KMS-11 (cell line): ENCODE data around the gene MICAL3.

Experiments
- H2AFZ ChIP-seq: fragments of 200-600 bp; sonication (generic); 2 replicates; pipeline ENCODE4 v1.6.1; 2016; ENCODE audit warnings: antibody characterized with exemption, mixed run types, low read depth
- H3K27ac ChIP-seq: fragments of 200-600 bp; sonication (generic); 2 replicates; pipeline ENCODE4 v1.6.1; 2016; ENCODE audit warnings: mild to moderate bottlenecking, mixed run types
- H3K27me3 ChIP-seq: fragments of 200-600 bp; sonication (generic); 2 replicates; pipeline ENCODE4 v1.6.1; 2017; ENCODE audit warnings: mild to moderate bottlenecking, low read depth, mixed run types, moderate library complexity; ENCODE audit not compliant: insufficient read depth
- H3K36me3 ChIP-seq: fragments of 200-600 bp; sonication (generic); 2 replicates; pipeline ENCODE4 v1.6.1; 2017; ENCODE audit warnings: mild to moderate bottlenecking, mixed run types; ENCODE audit not compliant: insufficient read depth
- H3K4me1 ChIP-seq: fragments of 200-600 bp; sonication (generic); 2 replicates; pipeline ENCODE4 v1.6.1; 2016; ENCODE audit warnings: mild to moderate bottlenecking, low read depth, mixed run types; ENCODE audit not compliant: poor library complexity, severe bottlenecking
- H3K4me2 ChIP-seq: fragments of 200-600 bp; sonication (generic); 2 replicates; pipeline ENCODE4 v1.7.0; 2016; ENCODE audit warnings: mild to moderate bottlenecking, mixed run types
- H3K4me3 ChIP-seq: fragments of 200-600 bp; sonication (generic); IDR thresholded peaks from 2 replicates; pipeline ENCODE4 v1.6.1; 2017; ENCODE audit warnings: low read depth, low read length, mixed read lengths; ENCODE audit not compliant: insufficient read depth
- H3K79me2 ChIP-seq: fragments of 200-600 bp; sonication (generic); 2 replicates; pipeline ENCODE4 v1.6.1; 2016; ENCODE audit warnings: low read depth, mixed run types; ENCODE audit not compliant: insufficient read depth
- H3K9ac ChIP-seq: fragments of 200-600 bp; sonication (generic); 2 replicates; pipeline ENCODE4 v1.6.1; 2016; ENCODE audit warnings: mild to moderate bottlenecking, mixed run types
- H4K20me1 ChIP-seq: fragments of 200-600 bp; sonication (generic); 2 replicates; pipeline ENCODE4 v1.6.1; 2016; ENCODE audit warnings: mild to moderate bottlenecking, mixed run types; ENCODE audit not compliant: insufficient read depth
- CTCF ChIP-seq: fragments of 200-600 bp; sonication (generic); conservative IDR thresholded peaks from 2 replicates; pipeline ENCODE4 v1.6.1; 2017; ENCODE audit warnings: low read depth, mild to moderate bottlenecking, antibody characterized with exemption, low read length, moderate library complexity, mixed read lengths

Gene MICAL3

GRCh38 chr22:17931400-17931825 lies 92.9 kb downstream of the MICAL3 start:
- Histone ChIP-seq H3K4me2 (no peak overlapping the region), H3K4me3 (no peak overlapping the region), H3K27me3 (no peaks in the 10 kb centered on the region), H3K9ac (no peak overlapping the region), H2AFZ (no peak overlapping the region), H3K4me1 (peaks cover 25% of the 10 kb centered on the region), H3K36me3 (no peaks in the 10 kb centered on the region), H3K79me2 (peaks cover 67% of the 10 kb centered on the region), H4K20me1 (0 out of 2 replicates have a peak, but pooled peaks cover 3% of the 10 kb centered on the region), H3K27ac (no peak overlapping the region)
- TF ChIP-seq CTCF = no peak

GRCh38 chr22:17930455-17931313 lies 93.7 kb downstream of the MICAL3 start:
- no peaks in the 10 kb centered on the region for H3K36me3 ChIP-seq
- peaks cover 25% of the 10 kb centered on the region for H3K4me1 ChIP-seq
- H3K27me3 ChIP-seq = no peaks in the 10 kb centered on the region
- TF ChIP-seq CTCF = no peak
- H2AFZ ChIP-seq = no peak overlapping the region
- H3K9ac ChIP-seq = no peak overlapping the region
- no peak overlapping the region for H3K27ac ChIP-seq
- H3K79me2 ChIP-seq = peaks cover 66% of the 10 kb centered on the region
- H3K4me2 ChIP-seq = no peak overlapping the region
- no peak overlapping the region for H3K4me3 ChIP-seq
- 0 out of 2 replicates have a peak, but pooled peaks cover 3% of the 10 kb centered on the region for H4K20me1 ChIP-seq

GRCh38 chr22:17929909-17930308 lies 94.5 kb downstream of the MICAL3 start:
- Histone ChIP-seq H2AFZ (no peak overlapping the region), H3K4me2 (no peak overlapping the region), H3K36me3 (no peaks in the 10 kb centered on the region), H3K27me3 (no peaks in the 10 kb centered on the region), H4K20me1 (0 out of 2 replicates have a peak, but pooled peaks cover 3% of the 10 kb centered on the region), H3K9ac (no peak overlapping the region), H3K79me2 (peaks cover 64% of the 10 kb centered on the region), H3K4me3 (no peak overlapping the region), H3K4me1 (peaks cover 30% of the 10 kb centered on the region), H3K27ac (no peak overlapping the region)
- TF ChIP-seq CTCF = no peak

GRCh38 chr22:17928391-17928790 lies 96.0 kb downstream of the MICAL3 start:
- Histone ChIP-seq H3K79me2 (peaks cover 74% of the 10 kb centered on the region), H3K4me3 (no peak overlapping the region), H3K36me3 (no peaks in the 10 kb centered on the region), H3K9ac (no peak overlapping the region), H3K4me1 (peaks cover 33% of the 10 kb centered on the region), H4K20me1 (0 out of 2 replicates have a peak, but pooled peaks cover 13% of the 10 kb centered on the region), H2AFZ (no peak overlapping the region), H3K4me2 (no peak overlapping the region), H3K27me3 (no peaks in the 10 kb centered on the region), H3K27ac (no peak overlapping the region)
- TF ChIP-seq CTCF = no peak
